Esophagus squamous epithelium (tissue), 4 donors: ENCODE data around the gene B3GNT7.

Experiments
- CTCF ChIP-seq, 6 experiments: fragments of 450-650 bp in 4 of 6; fragments of 200-600 bp in 2 of 6; sonication (generic) in 2 of 6; IDR thresholded peaks; one replicate each; pipeline ENCODE4 v1.5.1; 2016 to 2019; ENCODE audit warnings: antibody characterized with exemption in 6 of 6, mild to moderate bottlenecking in 4 of 6, moderate library complexity in 4 of 6
- POLR2A ChIP-seq, 4 donors: fragments of 450-650 bp; IDR thresholded peaks; one replicate each; pipeline ENCODE4 v1.6.1; 2017; ENCODE audit warnings: antibody characterized with exemption in 4 of 4, mild to moderate bottlenecking in 4 of 4, moderate library complexity in 3 of 4

- TF ChIP-seq CTCF (IDR thresholded peaks at IDR 0.05): no peak
- no peak for TF ChIP-seq POLR2A (IDR thresholded peaks at IDR 0.05)
Measured at GRCh38 chr2:231359948-231360347, 35.6 kb upstream of the B3GNT7 start.
